GM12878 (cell line): ENCODE data around the gene SECTM1. TPM values are rescaled to one million over a fixed set of nuclear protein-coding genes. Genes with fewer than 3 reads are reported as not detected.

Experiments used
- ATAC-seq: fragments of 200-7000 bp; cut with Tn5 transposase; 3 replicates; pipeline ENCODE4 v1.9.1; 2020; ENCODE audit warnings: mild to moderate bottlenecking, moderate library complexity
- BruUV-seq: library from RNA; stranded (reverse); fragments of 400-500 nt; replicated peaks from 2 replicates; lab custom pipeline; 2021; lab: Mats Ljungman, UMichigan
- CTCF ChIA-PET: fragments of 300-600 bp; sonication (Branson Sonifier 250); formaldehyde crosslinking; extraction: SDS; loops from one replicate; lab custom pipeline; 2021; ENCODE audit warnings: inconsistent platforms; lab: Yijun Ruan, JAX
- POLR2A ChIA-PET: fragments of 350-600 bp; formaldehyde crosslinking; extraction: SDS; loops from one replicate; lab custom pipeline; 2021; ENCODE audit warnings: inconsistent platforms; lab: Charles Lee
- RAD21 ChIA-PET: fragments of 300-600 bp; sonication (Branson Sonifier 250); formaldehyde crosslinking; loops from one replicate; lab custom pipeline; 2023; ENCODE audit warnings: antibody characterized with exemption; ENCODE audit not compliant: unreplicated experiment; lab: Charles Lee
- SMC1A ChIA-PET: fragments of 300-600 bp; sonication (Branson Sonifier 250); formaldehyde crosslinking; loops from one replicate; lab custom pipeline; 2023; ENCODE audit not compliant: unreplicated experiment, uncharacterized antibody; lab: Charles Lee
- DNase-seq: peaks from one replicate; pipeline ENCODE4 v3.0.0-alpha.2; 2011; ENCODE audit warnings: low read depth, low spot score
- FAIRE-seq: peaks from 3 replicates; lab custom pipeline; 2011; peaks lifted over from hg19 to GRCh38; lab: Jason Lieb, UNC
- H2AFZ ChIP-seq: 2 replicates; pipeline ENCODE4 v1.6.0; 2011; ENCODE audit warnings: low read depth, low read length, control low read depth; ENCODE audit not compliant: control insufficient read depth
- H3K27ac ChIP-seq: 2 replicates; pipeline ENCODE4 v1.5.1; 2011; ENCODE audit warnings: control low read depth; ENCODE audit not compliant: control insufficient read depth, insufficient read depth
- H3K27me3 ChIP-seq, 2 experiments: replicated peaks in 1 of 2; 2 replicates each; pipeline versions ENCODE4 v1.6.0 to v1.6.1; 2011; ENCODE audit warnings: low read length in 1 of 2; ENCODE audit not compliant: control insufficient read depth in 2 of 2, insufficient read depth in 2 of 2
- H3K36me3 ChIP-seq, 2 experiments: 2 replicates each; pipeline ENCODE4 v1.5.1; 2011; ENCODE audit warnings: low read length in 1 of 2; ENCODE audit not compliant: control insufficient read depth in 2 of 2, insufficient read depth in 2 of 2
- H3K4me1 ChIP-seq: 2 replicates; pipeline ENCODE4 v1.6.1; 2011; ENCODE audit warnings: mild to moderate bottlenecking, low read length, moderate library complexity, mixed read lengths; ENCODE audit not compliant: control insufficient read depth, insufficient read depth
- H3K4me2 ChIP-seq: 2 replicates; pipeline ENCODE4 v1.6.0; 2011; ENCODE audit warnings: control low read depth; ENCODE audit not compliant: control insufficient read depth, insufficient read depth
- H3K4me3 ChIP-seq: fragments of 200-600 bp; sonication (generic); 2 replicates; pipeline ENCODE4 v1.5.1; 2016
- H3K79me2 ChIP-seq: 2 replicates; pipeline ENCODE4 v1.6.0; 2011; ENCODE audit warnings: low read length; ENCODE audit not compliant: control insufficient read depth, insufficient read depth
- H3K9ac ChIP-seq: 2 replicates; pipeline ENCODE4 v1.8.0; 2011; ENCODE audit warnings: low read length, control low read depth, mixed read lengths; ENCODE audit not compliant: control insufficient read depth, insufficient read depth
- H3K9me3 ChIP-seq: replicated peaks from 3 replicates; pipeline ENCODE4 v1.5.1; 2011; ENCODE audit warnings: mild to moderate bottlenecking, low read length; ENCODE audit not compliant: control insufficient read depth, insufficient read depth
- H4K20me1 ChIP-seq: 2 replicates; pipeline ENCODE4 v1.6.0; 2011; ENCODE audit not compliant: control insufficient read depth, insufficient read depth
- BHLHE40 ChIP-seq, 2 experiments: fragments of 450-650 bp in 1 of 2; IDR thresholded peaks; 2 replicates each; pipeline ENCODE4 v1.6.1; 2011 to 2017; ENCODE audit warnings: low read depth in 2 of 2, borderline replicate concordance in 1 of 2, improper control_type of control experiment in 1 of 2, low read length in 1 of 2, mild to moderate bottlenecking in 1 of 2
- EED ChIP-seq: sonication (generic); IDR thresholded peaks from 2 replicates; pipeline ENCODE4 v1.6.1; 2016; ENCODE audit warnings: antibody characterized with exemption, low read depth
- NR2C2 ChIP-seq: IDR thresholded peaks from 2 replicates; pipeline ENCODE4 v1.6.1; 2011; ENCODE audit warnings: borderline replicate concordance, low read depth; ENCODE audit not compliant: control insufficient read depth, insufficient read length
- SMARCA5 ChIP-seq: fragments of 450-650 bp; IDR thresholded peaks from 2 replicates; pipeline ENCODE4 v1.6.1; 2017; ENCODE audit warnings: mild to moderate bottlenecking
- SP1 ChIP-seq: IDR thresholded peaks from one replicate; pipeline ENCODE4 v1.6.1; 2011; ENCODE audit warnings: low read depth, low read length
- TCF3 ChIP-seq: IDR thresholded peaks from 2 replicates; pipeline ENCODE4 v1.6.1; 2012; ENCODE audit warnings: low read depth, mild to moderate bottlenecking, low read length, borderline replicate concordance; ENCODE audit not compliant: insufficient read depth
- WGBS: methylation state at CpG from one replicate; pipeline ENCODE4 v1.1.6; 2016; ENCODE audit warnings: low lambda C conversion rate; ENCODE audit not compliant: insufficient replicate concordance, insufficient coverage; ENCODE audit errors: missing lambda C conversion rate; 5-methylcytosine and 5-hydroxymethylcytosine counted together
- in situ Hi-C: fragments of 300-500 bp; cut with MboI; formaldehyde crosslinking; loops from 9 replicates; pipeline ENCODE4 v1.14.3; 2018; ENCODE audit warnings: mixed read lengths
- intact Hi-C: fragments of 100-400 bp; cut with micrococcal nuclease; formaldehyde crosslinking; loops from one replicate; pipeline ENCODE4 v1.14.2; 2022; ENCODE audit not compliant: unreplicated experiment
- polyA plus RNA-seq, 11 experiments: library from polyadenylated mRNA; depleted of rRNA in 4 of 11; unstranded in 6 of 11; stranded (reverse) in 5 of 11; fragments of >200 nt; fragmentation: Nextera tagmentation in 4 of 11; fragmentation: Illumina TruSeq in 1 of 11; extraction: Ambion mirVana in 4 of 11; extraction: Trizol in 1 of 11; gene quantifications; 1 replicate in 1 of 11; 2 replicates in 10 of 11; pipeline versions ENCODE4 v1.2.1 to v1.2.3, GENCODE V29; 2011 to 2016; ENCODE audit warnings: inconsistent platforms in 2 of 11, missing spikeins in 2 of 11, low read depth in 1 of 11
- total RNA-seq, 4 experiments: library from RNA; depleted of rRNA in 3 of 4; stranded (reverse); fragments of >200 nt in 3 of 4; fragmentation: Illumina TruSeq in 1 of 4; extraction: Trizol in 1 of 4; gene quantifications; 2 replicates each; pipeline versions ENCODE4 v1.2.1 to v1.2.3, GENCODE V29; 2013 to 2021
- TF ChIP-seq, protein P1 (sequence below): IDR thresholded peaks from 2 replicates; pipeline ENCODE4 v1.6.1; 2011; ENCODE audit warnings: borderline replicate concordance, low read depth, mild to moderate bottlenecking, moderate library complexity, low read length; ENCODE audit not compliant: insufficient read depth, poor library complexity, severe bottlenecking

SECTM1 gene
- total and polyA plus RNA-seq, 10 of the 15 experiments (the other 5 are each of a cell fraction or from before 2014, with no cell fraction given): 0.10 to 0.13 (median 0.12) TPM; not detected in 7

GRCh38 chr17:82318772-82319606 lies 14.6 kb downstream of the SECTM1 start:
- Histone ChIP-seq H3K36me3 (no peaks in the 10 kb centered on the region), H2AFZ (no peak overlapping the region), H3K4me1 (no peaks in the 10 kb centered on the region), H3K27ac (no peak overlapping the region), H3K4me3 (no peak overlapping the region), H3K27me3 (peaks cover 0 to 2% of the 10 kb centered on the region in 2 experiments; a peak in 3 of 4 replicates), H3K9me3 (no peaks in the 10 kb centered on the region; the same call in 2 of the 3 replicates), H3K4me2 (no peak overlapping the region)
- in situ Hi-C loops: no loop called here
- SMC1A ChIA-PET: no interaction called here
- CTCF ChIA-PET: no interaction called here
- RAD21 ChIA-PET: no interaction called here
- no TSS peak for BruUV-seq
- TF ChIP-seq BHLHE40 (IDR thresholded peaks at IDR 0.05; ENCODE audit: borderline replicate concordance in 1 of 2, low read depth in 2 of 2, low read length in 1 of 2) (no peak), SMARCA5 (no peak), TCF3 (no peak), EED (no peak), NR2C2 (peak; percentile 31), SP1 (no peak)
- TF ChIP-seq, protein P1, sequence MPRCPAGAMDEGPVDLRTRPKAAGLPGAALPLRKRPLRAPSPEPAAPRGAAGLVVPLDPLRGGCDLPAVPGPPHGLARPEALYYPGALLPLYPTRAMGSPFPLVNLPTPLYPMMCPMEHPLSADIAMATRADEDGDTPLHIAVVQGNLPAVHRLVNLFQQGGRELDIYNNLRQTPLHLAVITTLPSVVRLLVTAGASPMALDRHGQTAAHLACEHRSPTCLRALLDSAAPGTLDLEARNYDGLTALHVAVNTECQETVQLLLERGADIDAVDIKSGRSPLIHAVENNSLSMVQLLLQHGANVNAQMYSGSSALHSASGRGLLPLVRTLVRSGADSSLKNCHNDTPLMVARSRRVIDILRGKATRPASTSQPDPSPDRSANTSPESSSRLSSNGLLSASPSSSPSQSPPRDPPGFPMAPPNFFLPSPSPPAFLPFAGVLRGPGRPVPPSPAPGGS: no peak
- TF ChIP-seq, all 136 proteins: peak for 1
- Histone ChIP-seq H3K79me2 (no peaks in the 10 kb centered on the region), H4K20me1 (no peaks in the 10 kb centered on the region), H3K9ac (no peak overlapping the region)
- 92% methylated on average over 64 of the region's 76 CpGs for WGBS
- FAIRE-seq (no peak), DNase-seq (no peak), ATAC-seq (no peak)
- intact Hi-C loops: no loop called here
- POLR2A ChIA-PET: no interaction called here
